ENCODE results near the gene ABHD16B.
A peak's percentile ranks its signal among the peaks of the same experiment; 100 is the strongest.

ABHD16B gene

GRCh38 chr20:63894358-63895201 lies 33.3 kb downstream of the ABHD16B start, which contains the start of gene DNAJC5:
Gene DNAJC5 (plus strand): TSS chr20:63895126. CDS start chr20:63928346, 33,220 bp downstream.
- DNase-seq (ENCODE audit: extremely low read depth in 1 of 2, low read depth in 1 of 2), result peak; percentile 86 to 94

- no peak for DNase-seq (ENCODE audit: extremely low read depth in 1 of 2, low read depth in 1 of 2)
Measured at GRCh38 chr20:63895202-63895951, 34.1 kb downstream of the ABHD16B start.

GRCh38 chr20:63895952-63896263 lies 34.6 kb downstream of the ABHD16B start:
- DNase-seq (ENCODE audit: extremely low read depth in 1 of 2, low read depth in 1 of 2), result no peak

GRCh38 chr20:63896264-63897105 lies 35.2 kb downstream of the ABHD16B start:
- DNase-seq (ENCODE audit: extremely low read depth in 1 of 2, low read depth in 1 of 2), result no peak

GRCh38 chr20:63897978-63898561 lies 36.8 kb downstream of the ABHD16B start:
- no peak for DNase-seq (ENCODE audit: extremely low read depth in 1 of 2, low read depth in 1 of 2)

- DNase-seq (ENCODE audit: extremely low read depth in 1 of 2, low read depth in 1 of 2), result no peak
Measured at GRCh38 chr20:63898882-63899558, 37.7 kb downstream of the ABHD16B start.

- DNase-seq (ENCODE audit: extremely low read depth in 1 of 2, low read depth in 1 of 2), result no peak
Measured at GRCh38 chr20:63900413-63900812, 39.1 kb downstream of the ABHD16B start.

GRCh38 chr20:63903796-63904561 lies 42.7 kb downstream of the ABHD16B start:
- DNase-seq (ENCODE audit: extremely low read depth in 1 of 2, low read depth in 1 of 2), result no peak

- DNase-seq (ENCODE audit: extremely low read depth in 1 of 2, low read depth in 1 of 2), result no peak
Measured at GRCh38 chr20:63908008-63908682, 46.8 kb downstream of the ABHD16B start.

- no peak for DNase-seq (ENCODE audit: extremely low read depth in 1 of 2, low read depth in 1 of 2)
Measured at GRCh38 chr20:63911176-63911575, 49.9 kb downstream of the ABHD16B start.
